GM12801 (cell line): ENCODE measurements around the gene FAM217B.

ENCODE experiments used
- CTCF ChIP-seq: IDR thresholded peaks from one replicate; pipeline ENCODE4 v1.5.1; 2011; ENCODE audit warnings: control low read depth; ENCODE audit not compliant: insufficient read length; ENCODE audit errors: extremely low read depth

FAM217B gene

GRCh38 chr20:59977086-59977485 lies 36.9 kb downstream of the FAM217B start:
- no peak for TF ChIP-seq CTCF

- no peak for TF ChIP-seq CTCF
Observed at GRCh38 chr20:59983076-59983475, 42.9 kb downstream of the FAM217B start.

- no peak for TF ChIP-seq CTCF
Observed at GRCh38 chr20:59984541-59984940, 44.4 kb downstream of the FAM217B start.

- no peak for TF ChIP-seq CTCF
Observed at GRCh38 chr20:59985164-59985563, 45.0 kb downstream of the FAM217B start.

- no peak for TF ChIP-seq CTCF
Observed at GRCh38 chr20:59985864-59986263, 45.7 kb downstream of the FAM217B start.

GRCh38 chr20:59987135-59987534 lies 46.9 kb downstream of the FAM217B start:
- TF ChIP-seq CTCF: no peak

GRCh38 chr20:59988141-59988540 lies 48.0 kb downstream of the FAM217B start:
- TF ChIP-seq CTCF: no peak
